NCI-H446 treated with DMSO at 0.1 percent for 48 hours (cell line): Measurements from ENCODE around the gene JAKMIP3.

Source experiments
- DNase-seq: peaks from one replicate; lab custom pipeline; 2025; lab: John Stamatoyannopoulos, UW

Gene JAKMIP3

GRCh38 chr10:132065491-132066105 is at the start of gene JAKMIP3:
TSS of gene JAKMIP3 (plus strand) at chr10:132065946. CDS start at chr10:132104809, 38,863 bp downstream.
- no peak for DNase-seq

GRCh38 chr10:132016514-132016913 is 49.2 kb upstream of the JAKMIP3 start:
- DNase-seq = no peak

DNA sequence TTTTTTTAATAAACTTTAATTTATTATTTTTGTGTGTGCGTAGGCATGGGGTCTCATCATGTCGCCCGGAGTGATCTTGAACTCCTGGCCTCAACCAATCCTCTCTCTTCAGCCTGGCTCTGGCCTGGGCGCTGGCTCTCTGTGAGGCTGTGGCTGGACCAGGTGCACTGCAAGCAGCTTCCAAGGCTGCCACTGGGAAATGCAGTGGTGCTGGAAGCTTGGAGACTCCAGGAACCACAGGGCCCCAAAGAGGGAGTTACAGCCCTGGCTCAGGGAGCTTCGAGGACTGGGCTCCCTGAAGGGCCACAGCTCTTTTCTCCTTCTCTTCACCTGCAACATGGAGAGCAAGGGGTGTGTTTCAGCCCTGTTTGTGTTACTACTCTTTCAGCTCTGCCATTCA is 47.3 kb upstream of the JAKMIP3 start:
- no peak for DNase-seq

DNA sequence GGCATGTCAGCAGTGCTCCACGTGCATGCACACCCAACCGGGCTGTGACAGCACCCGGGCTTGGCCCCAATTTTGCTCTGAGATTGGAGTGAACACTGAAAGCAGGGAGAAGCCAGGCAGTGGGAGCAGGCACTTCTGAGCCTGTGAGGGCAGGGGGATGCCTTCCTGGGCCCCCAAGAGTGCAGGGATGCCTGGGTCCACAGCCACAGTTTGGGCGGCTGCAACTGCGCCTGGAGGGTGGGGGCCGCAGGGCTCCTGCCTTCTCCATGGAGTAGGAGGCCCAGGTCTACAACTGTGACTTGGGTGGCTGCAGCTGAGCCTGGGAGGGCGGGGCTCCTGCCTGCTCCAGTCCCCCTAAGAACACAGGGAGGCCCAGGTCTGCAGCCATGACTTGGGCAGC is 46.4 kb upstream of the JAKMIP3 start:
- no peak for DNase-seq

GRCh38 chr10:132020456-132020855 is 45.3 kb upstream of the JAKMIP3 start:
- DNase-seq = no peak

GRCh38 chr10:132021046-132021445 is 44.7 kb upstream of the JAKMIP3 start:
- DNase-seq = no peak

- DNase-seq = no peak
Observed at GRCh38 chr10:132021504-132022143, 44.1 kb upstream of the JAKMIP3 start.

GRCh38 chr10:132022241-132022640 is 43.5 kb upstream of the JAKMIP3 start:
- DNase-seq = no peak

DNA sequence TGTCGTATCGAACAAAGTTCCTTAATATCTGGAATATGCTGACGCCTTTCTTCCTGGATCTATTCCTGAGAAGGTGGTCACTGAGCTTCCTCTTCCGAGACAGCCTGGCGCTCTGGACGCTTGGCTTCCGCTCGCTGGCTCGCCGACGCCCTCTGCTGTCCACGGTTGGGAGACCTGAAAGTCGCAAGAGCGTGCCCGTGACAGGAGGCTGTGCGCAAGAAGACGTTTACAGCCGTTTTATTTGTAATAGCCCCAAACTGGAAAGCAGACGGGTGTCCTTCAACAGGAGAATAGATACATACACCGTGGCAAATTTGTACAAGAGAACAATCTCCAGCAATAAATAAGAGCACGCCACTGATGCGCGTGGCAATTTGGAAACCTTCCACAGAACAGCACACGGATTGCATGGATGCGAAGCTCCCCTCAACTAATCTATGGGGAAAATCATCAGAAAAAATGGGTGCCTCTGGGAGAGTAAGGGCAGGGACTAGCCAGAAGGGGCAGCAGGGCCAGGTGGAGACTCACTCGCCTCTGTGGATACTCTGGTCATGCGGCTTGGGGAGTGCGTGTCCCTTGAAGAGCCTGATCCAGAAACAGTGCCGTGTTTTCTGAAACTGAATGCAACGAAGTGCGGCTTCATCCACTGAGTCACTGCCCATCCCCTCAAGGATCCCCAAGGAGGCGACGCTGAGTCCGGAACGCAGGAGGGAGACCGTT is 42.5 kb upstream of the JAKMIP3 start:
- no peak for DNase-seq

GRCh38 chr10:132027423-132027983 is 38.2 kb upstream of the JAKMIP3 start:
- DNase-seq = no peak

- DNase-seq = no peak
Observed at GRCh38 chr10:132028706-132029105, 37.0 kb upstream of the JAKMIP3 start.

DNA sequence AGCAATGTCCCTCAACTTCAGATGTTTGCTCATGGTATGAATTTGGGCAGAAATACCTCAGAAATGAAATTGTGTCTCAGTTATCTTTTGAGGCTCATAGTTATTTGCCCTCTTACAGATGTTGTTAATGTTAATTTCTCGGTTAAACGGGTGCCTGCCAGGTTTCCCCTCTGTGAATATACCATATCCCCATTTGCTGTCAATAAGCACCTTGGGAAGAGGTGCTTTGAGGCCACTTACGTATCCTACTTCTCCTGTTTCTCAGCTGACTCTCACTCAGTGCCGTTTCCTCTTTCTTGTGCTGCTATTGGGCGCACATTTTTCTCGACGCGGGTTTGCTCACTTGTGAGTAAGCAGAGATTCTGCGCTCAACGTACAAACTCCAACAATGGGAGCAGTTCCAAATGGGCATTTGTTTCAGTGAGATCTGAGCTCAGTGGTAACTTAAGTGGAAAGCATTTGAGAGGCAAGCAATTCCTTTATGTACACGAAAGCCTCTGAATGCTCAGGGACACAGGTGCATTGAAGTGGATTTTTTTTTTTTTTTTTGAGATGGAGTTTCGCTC is 34.8 kb upstream of the JAKMIP3 start:
- DNase-seq = no peak

- DNase-seq = no peak
Observed at GRCh38 chr10:132033632-132034031, 32.1 kb upstream of the JAKMIP3 start.

DNA sequence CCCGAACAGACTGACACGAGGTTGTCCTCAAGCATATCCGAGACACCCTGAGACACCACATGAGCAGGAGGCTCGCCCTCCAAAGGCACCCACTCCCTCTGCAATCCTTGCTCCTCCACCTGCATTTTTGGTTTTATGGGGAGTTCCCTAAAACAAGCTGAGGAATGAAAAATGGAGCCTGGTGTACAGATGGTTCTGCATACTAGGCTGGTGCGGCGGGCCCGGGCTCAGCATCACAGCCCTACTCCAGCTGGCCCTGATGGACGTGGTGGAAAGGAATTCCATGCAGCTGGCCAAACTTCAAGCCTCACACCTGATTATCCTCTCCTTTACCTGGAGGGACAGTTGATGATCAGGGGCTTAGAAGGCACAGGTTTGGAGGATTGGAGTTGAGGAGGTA is 30.3 kb upstream of the JAKMIP3 start:
- DNase-seq = no peak

- no peak for DNase-seq
Observed at GRCh38 chr10:132036153-132036886, 29.4 kb upstream of the JAKMIP3 start.

DNA sequence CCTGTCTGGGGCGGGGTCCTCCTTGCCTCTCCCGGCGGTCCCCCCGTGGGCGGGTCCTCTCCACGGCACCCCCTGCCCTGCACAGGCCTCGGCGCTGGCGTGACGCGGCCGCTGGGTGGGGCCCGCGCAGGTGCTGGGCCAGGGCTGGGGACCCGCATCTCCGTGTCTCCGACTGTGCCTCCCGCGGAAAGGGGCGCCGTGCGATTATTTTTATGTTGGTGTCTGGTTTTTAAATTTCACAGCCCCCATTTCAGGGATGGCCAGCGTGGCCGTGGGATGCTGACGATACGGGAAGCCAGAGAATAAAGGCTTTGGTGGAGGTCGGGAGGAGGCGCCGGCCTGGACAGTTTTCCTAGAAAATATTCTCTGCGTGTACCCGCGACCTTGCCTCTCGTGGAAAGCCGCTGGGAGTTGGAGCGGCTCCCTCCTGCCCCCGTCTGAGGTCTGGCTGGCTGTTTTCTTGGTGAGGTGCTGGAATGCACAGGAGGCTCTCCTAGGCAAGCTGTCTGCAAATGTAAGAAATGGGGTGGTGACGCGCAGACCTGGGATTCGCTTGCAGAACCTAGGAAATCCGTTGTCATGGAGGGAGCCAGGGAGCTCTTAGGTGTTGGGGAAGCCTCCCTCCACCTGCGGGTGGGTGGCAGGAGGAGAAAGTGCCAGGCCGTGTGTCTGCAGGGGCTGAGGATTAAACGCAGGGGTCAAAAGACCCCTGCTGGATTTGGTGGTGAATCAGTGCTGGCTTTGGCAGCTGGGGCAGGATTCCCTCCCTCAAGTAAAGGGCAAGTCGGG is 28.7 kb upstream of the JAKMIP3 start:
- DNase-seq = no peak

DNA sequence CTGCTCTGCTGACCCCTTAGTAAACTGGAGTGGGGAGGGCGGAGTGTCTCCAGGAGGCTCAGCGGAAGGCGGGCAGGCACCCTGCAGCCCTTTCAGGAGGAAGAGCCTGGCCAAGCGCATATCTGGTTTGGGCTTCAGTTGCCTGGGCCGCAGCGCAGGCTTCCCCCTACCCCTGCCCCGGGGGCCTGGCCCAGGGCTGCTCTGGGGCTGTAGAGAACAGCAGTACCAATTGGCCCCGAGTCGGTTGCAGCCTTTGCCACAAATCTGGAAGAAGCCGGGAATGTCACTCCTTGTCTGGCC is 28.1 kb upstream of the JAKMIP3 start:
- DNase-seq = no peak

DNA sequence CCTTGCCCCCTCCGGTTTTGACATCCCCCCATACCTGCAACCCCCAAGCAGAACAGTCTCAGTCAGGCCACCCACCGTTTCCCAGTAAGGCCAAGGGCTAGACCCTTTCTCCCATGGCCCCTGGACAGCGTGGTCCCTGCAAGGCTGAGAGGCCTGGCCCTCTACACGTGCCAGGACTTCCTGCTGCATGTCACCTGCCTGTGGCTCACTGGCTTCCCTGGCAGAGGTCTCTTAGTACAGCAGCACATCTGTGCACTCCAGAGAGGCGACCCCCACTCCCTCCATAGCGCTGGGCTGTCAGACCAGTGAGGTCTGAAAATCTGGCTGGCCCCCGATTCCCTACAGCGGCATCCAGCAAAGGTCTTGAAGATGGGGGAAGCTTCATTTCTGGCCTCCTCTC is 26.4 kb upstream of the JAKMIP3 start:
- no peak for DNase-seq

GRCh38 chr10:132040046-132040445 is 25.7 kb upstream of the JAKMIP3 start:
- DNase-seq = no peak

DNA sequence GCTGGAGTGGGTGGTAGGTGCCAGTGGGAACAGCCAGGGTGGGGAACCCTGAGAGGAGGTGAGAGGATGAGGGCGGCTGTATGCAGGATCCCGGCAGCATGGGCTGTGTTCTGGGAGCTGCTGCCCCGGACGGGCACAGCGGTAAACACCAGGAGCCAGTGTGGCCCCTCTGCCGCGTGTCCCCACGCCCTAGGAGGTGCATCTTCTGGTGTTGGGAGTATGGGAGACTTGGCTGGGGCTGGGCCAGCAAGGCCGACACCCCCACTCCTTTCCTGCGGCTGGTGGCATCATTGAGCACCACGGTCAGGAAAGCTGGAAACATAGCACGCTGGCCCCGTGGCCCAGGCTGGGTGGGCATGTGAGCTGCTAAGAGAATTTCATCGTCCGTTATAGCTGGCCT is 24.4 kb upstream of the JAKMIP3 start:
- no peak for DNase-seq
